ENCODE data around the gene HSPA12B. TPM values are rescaled to one million over a fixed set of nuclear protein-coding genes. Genes with fewer than 3 reads are reported as not detected.
A peak's percentile ranks its signal among the peaks of the same experiment; 100 is the strongest.

HSPA12B gene, protein sequence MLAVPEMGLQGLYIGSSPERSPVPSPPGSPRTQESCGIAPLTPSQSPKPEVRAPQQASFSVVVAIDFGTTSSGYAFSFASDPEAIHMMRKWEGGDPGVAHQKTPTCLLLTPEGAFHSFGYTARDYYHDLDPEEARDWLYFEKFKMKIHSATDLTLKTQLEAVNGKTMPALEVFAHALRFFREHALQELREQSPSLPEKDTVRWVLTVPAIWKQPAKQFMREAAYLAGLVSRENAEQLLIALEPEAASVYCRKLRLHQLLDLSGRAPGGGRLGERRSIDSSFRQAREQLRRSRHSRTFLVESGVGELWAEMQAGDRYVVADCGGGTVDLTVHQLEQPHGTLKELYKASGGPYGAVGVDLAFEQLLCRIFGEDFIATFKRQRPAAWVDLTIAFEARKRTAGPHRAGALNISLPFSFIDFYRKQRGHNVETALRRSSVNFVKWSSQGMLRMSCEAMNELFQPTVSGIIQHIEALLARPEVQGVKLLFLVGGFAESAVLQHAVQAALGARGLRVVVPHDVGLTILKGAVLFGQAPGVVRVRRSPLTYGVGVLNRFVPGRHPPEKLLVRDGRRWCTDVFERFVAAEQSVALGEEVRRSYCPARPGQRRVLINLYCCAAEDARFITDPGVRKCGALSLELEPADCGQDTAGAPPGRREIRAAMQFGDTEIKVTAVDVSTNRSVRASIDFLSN
- 10 to 100 TPM; 14.4 to 19.7 (median 16.4) TPM for polyA plus RNA-seq (ENCODE audit: insufficient read length in 4 of 4)

DNA sequence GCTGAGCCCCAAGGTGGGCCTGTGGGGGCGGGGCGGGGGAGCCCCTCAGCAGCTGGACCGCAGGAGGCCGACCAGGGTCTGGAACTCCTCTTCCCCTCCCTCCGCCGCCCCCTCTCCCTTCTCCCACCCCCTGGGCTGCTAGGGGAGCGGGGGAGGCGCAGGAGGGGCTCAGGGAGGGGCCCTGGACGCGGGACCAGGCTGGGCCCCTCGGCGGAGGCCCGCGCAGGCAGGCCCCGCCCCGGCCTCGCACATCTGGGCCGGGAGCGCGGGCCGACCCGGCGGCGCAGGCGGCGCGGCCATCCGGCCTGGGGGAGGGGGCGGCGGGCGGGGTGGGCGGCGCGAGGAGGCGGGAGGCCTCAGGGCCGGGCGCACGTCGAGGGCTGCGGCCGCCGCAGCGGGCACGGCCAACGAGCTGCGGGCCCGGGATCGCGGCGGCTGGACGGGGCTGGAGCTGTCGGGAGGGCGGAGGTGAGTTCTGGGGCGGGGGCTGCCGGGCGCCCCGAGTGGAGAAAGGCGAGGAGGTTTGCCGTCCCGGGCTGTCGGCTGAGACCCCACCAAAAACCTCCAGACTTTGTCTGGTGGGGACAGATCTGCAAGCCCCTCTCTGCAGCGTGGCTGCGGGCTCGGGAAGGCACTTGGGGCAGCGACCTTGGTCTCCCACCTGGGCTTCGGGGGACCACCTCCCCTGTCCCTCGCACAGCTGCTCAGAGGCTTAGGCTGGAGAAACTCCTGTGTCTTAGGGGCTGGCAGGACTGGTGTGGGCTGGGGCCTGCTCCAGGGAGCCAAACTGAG, at the start of gene HSPA12B:
HSPA12B (plus strand) TSS at position 359 of the 792 bp plus-strand sequence. CDS start 5,990 bp downstream, outside the sequence.
- no peak for DNase-seq (ENCODE audit: low read depth in 4 of 4, low spot score in 2 of 4)

DNA sequence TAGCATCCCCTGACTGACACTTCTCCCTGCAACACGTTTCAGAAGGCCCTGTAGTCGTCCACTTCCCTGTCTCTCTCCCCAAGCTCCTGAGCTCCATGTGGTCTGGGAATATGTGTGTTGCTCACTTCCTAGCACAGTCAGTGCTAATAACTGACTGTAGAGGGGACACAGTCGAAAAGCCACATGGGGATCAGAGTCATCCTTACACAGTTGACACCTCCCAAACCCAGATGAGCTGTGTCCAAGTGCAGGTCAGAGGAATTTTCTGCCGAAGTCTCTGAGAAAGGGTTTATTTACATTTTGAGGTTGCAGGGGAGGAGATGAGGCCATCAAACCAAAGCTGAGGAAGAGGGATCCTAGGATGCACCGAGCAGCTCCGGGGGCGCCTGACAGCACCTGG, 47.1 kb upstream of the HSPA12B start:
- DNase-seq (ENCODE audit: low read depth in 4 of 4, low spot score in 2 of 4), result no peak

DNA sequence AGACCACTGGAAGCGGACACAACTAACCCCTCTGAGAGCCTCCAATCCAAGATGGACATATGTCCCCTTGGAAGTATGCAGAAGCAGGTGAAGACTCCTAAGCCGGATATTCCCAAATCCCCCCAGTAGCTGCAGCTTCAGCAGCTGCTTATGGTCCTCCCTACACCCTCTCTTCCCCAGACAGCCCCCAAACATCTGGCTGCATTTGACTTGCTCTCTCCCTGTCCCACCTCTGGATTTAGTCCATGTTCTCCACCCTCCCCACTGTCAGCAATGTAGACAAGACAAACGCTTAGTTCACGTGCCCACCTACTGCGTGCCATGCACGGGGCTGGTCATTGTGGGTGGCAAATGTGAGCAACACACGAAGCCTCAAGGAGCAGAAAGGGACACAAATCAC, 46.1 kb upstream of the HSPA12B start:
- DNase-seq (ENCODE audit: low read depth in 4 of 4, low spot score in 2 of 4), result no peak

DNA sequence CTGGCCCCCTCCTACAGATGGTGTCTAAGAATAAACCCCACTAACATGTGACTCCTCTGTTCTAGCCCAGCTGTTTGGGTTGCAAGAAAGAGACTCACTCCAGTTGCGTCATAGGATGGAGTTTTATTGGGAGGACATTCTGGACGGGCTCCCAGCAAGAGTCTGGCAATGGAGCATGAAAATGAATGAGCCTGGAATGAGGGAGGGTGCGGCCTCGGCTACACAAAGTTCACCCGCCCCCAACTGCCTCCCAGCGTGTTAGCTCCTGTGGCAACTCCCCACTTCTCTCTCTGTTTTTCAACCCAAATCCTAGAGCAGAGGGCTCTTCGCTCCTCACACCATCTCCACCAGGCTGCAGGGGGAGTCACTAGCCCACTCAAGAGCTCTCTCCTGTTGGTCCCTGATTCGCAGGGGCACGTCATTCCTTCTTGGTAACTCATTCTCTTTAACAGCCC, 45.6 kb upstream of the HSPA12B start:
- DNase-seq (ENCODE audit: low read depth in 4 of 4, low spot score in 2 of 4), result peak in 2 of 4 donors; percentile 77 to 80

DNA sequence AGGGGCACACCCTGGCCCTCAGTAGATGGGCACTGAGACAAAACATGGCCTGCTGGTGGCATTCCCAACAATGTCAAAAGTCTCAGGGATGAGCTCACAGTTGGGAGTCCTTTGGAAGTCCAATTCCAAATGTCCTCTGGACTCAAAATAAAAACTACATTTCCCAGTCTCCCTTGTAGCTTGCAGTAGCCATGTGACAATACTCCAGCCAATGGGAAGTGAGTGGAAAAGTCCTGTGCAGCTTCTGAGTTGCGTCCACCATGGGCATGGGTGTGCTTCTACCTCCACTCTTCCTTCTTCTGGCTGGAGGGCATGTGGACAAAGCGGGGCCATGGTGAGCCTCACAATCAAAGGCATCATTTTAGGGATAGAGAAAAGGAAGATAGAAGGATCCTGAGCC, 44.8 kb upstream of the HSPA12B start:
- no peak for DNase-seq (ENCODE audit: low read depth in 4 of 4, low spot score in 2 of 4)

DNA sequence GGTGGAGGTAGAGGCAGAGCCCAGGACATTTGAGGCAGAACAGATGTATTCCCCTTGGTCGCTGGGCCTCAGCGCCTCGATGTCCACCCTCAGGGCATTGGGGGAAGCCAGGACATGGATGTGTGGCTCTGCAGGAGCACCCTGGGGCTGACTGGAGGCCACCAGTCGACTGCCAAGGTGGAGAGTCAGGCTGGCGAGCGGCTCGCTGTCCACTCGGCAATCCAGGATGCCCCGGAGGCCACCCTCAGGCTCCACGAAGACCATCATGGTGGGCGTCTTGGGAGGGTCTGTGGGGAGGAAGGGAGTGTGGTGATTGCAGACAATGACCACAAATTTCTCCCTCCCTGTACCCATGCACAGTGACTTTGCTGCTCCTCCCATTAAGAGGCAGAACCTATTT, 42.5 kb upstream of the HSPA12B start:
- DNase-seq (ENCODE audit: low read depth in 4 of 4, low spot score in 2 of 4), result no peak

DNA sequence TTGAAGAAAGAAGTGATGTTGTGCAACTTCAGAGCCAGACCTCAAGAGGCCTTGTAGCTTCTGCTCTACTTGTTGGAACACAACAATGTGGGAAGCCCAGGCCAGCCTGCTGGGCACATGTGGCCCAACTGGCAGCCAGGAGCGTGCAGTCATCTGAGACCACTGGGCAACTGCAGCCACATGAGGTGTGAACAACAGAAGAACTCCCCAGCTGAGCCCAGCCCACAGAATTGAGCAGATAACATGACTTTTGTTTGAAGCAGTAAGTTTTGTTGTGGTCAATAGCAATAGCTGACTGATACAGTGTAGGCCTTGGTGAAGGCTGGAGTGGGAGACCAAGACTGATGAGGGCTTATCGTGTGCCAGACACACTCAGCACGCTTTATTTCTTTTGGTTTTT, 42.1 kb upstream of the HSPA12B start:
- no peak for DNase-seq (ENCODE audit: low read depth in 4 of 4, low spot score in 2 of 4)

DNA sequence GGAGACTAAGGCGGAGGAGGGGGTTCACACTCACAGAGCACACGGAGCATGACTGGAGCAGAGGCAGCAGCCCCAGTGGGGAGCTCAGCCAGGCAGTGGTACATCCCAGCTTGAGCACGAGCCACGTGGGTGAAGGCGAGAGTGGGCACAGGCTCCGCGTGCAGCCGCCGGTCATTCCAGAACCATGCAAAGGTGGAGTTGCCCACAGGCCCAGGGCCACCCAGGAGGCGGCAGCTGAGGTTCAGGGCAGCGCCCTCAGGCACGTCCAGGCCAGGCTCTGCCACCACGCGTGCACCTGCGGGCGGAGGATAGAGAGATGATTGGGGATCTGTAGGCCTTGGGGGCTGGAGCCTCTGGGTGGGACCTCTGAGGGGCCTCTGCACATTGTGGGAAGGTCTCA, 41.2 kb upstream of the HSPA12B start:
- no peak for DNase-seq (ENCODE audit: low read depth in 4 of 4, low spot score in 2 of 4)

DNA sequence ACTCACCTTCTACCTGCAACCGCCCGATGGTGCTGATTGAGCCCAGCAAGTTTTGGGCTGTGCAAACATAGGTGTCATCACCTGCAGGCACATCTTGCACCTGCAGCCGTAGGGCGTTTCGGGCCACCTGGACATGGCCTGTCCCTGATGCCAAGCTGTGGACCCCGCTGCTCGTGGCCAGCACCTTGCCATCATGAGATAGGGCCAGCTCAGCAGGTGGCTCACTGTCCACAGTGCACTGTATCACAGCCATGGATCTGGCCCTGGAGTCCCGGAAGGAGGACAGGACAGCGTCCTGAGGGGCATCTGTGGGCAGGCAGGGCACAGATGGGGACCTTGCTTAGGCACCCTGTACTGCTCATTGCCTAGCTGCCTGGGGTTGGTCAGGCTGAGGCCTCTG, 40.6 kb upstream of the HSPA12B start:
- DNase-seq (ENCODE audit: low read depth in 4 of 4, low spot score in 2 of 4), result no peak

DNA sequence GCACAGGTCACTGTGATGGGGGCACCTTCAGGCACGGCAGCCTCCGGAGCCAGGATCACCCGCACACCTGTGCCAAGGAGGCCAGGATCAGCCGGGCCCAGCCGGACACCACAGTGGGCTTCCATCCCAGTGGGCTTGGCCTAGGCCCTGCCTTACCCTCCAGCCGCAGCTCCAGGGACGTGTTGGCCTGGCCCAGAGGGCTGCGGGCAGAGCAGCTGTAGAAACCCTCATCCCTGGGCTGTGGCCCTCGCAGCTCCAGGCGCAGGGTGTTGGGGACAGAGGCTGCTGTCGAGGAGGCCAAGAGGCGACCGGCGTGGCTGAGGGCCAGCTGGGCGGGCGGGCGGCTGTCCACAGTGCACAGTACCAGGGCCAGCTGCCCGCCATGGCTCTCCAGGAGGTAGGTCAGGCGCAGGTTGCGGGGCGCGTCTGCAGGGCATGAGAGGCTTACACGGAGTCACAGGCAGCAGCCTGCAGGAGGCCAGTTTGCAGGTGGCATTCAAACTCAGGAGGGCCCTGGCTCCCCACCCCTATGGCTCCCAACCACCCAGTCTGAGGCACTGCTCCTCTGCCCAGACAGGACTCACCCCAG, 39.7 kb upstream of the HSPA12B start:
- no peak for DNase-seq (ENCODE audit: low read depth in 4 of 4, low spot score in 2 of 4)

DNA sequence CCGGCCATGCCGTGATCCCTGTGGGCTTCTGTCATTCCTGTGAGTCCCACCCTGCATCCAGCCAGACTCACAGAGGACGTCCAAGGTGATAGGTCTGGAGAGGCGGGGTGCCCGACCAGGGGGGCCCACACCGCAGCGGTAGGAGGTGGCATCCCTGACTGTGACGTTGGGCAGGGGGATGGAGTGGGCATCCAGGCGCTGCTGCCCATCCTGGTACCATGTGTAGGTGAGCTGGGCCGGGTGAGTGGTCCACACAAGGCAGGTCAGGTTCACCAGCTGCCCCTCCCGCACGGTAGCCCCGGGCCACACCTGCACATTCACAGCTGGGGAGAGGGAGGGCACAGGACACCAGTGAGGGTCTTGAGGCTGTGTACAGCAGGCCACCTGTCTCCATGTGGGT, 39.1 kb upstream of the HSPA12B start:
- no peak for DNase-seq (ENCODE audit: low read depth in 4 of 4, low spot score in 2 of 4)

DNA sequence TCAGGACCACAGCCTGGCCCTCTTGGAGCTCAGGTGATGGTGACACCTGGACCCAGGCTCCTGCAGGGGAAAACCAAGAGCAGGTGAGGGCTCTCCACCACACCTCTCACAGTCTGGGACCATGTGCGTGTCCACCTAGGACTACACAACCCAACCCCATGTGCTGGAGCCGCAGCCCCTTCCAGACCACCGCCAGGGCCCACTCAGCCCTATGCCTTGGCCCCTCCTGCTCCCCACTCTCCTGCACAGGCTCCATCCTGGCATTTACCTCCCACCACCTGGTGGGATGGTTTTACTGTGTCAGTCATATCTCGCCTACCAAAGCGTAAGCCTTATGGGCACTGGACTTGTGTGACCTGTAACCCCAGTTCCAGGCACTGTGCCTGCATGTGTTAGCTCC, 37.6 kb upstream of the HSPA12B start:
- no peak for DNase-seq (ENCODE audit: low read depth in 4 of 4, low spot score in 2 of 4)

DNA sequence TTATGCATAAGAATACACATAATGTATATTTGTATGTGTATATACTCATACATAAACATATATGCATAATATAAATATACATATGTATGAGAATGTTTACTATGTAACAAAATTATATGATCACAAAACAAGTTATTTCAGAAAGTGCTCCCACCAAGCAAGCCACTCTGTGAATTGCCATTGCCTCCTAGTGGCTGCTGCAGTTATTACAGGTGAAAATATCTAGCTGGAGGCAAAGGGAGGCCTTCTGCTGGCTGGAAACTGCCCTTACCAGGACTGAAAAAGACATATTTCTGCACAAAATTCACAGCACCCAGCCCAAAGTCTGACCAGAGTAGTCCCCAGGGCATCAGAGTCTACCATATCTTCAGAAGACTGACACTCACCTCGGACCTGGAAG, 36.3 kb upstream of the HSPA12B start:
- DNase-seq (ENCODE audit: low read depth in 4 of 4, low spot score in 2 of 4), result no peak

DNA sequence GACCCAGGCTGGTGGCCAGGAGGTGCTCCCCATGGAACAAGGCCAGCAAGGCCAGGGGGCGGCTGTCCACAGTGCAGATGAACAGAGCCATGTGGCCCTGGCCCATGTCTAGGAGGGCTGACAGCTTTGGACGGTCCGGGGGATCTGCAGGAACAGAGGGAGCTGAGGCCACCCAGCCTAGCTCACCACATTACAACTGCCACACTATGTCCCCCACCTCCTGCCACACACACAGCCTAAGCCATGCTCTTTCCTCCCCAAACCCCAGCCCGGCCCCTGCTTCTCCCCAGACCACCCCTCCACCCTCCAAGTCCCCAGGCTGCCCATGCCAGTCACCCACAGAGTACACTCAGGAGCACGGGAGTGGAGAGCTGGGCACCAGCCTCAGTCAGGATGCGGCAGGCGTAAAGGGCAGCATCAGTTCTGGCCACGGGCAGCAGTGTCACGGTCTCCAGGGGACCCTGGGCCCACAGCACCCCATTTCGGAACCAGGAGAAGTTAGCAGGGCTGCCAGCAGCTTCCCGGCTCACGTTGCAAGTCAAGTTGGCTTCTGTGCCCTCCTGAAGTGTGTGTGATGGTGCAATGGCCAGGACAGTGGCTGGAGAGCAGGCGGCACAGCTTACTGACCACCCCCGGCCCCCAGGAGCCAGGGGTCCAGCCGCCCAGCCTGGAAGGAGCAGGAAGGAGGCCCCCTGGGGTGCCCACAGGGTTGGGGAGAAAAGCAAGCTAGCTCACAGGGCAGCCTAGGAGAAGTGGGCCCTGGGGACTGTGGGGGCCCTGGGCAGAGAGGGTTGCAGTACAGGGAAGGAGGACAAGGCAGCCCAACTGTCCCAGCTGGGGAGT, 35.5 kb upstream of the HSPA12B start:
- DNase-seq (ENCODE audit: low read depth in 4 of 4, low spot score in 2 of 4), result no peak

DNA sequence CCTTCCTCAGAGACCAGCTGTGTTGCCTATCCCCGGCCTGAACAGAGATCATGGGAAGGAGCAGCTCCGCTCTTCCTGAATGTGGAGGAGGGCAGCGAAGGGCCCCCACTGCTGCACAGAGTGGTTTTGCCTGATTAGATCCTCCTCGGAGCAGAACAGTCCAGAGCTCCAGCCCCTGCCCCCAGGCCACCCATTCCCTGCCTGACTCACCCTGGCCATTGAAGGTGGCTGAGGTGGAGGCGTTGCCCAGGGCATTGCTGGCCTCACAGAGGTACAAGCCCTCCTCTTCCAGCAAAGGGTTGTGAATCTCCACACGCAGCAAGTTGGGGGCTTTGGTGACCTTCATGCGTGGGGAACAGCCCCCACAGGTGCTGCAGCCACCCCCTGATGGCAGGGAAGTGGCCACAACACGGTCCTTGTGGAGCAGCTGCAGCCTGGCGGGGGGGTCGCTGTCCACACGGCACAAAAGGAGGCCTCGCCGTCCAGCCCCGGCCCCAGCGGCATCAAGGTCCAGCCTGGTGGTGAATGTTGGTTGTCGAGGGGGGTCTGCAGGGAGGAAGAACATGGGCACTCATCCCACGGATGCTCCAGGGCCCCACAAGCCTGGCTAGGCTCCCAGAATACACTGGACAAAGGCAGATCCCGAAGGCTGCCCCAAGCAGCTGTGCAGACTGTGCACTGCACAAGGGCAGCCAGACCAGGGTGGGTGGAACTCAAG, 34.7 kb upstream of the HSPA12B start:
- DNase-seq (ENCODE audit: low read depth in 4 of 4, low spot score in 2 of 4), result no peak

DNA sequence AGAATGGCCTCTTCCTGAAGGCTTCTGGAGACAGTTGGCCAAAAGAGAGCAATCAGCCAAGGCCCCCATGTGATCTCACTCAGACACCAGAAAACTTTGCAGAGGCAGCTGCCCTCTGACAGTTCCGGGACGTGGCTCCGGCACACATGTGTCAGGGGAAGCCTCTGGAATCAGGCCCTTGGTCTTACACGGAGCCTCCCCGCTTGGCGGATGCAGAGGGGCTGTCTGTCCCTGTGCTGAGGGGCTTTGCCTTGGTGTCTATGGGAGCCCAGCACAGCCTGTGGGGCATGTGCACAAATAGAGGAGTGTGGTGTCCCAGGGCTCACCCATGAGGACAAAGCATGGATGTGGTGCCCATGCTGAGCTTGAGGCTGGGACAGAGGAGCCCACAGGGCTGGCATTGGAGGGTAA, 33.9 kb upstream of the HSPA12B start:
- no peak for DNase-seq (ENCODE audit: low read depth in 4 of 4, low spot score in 2 of 4)

DNA sequence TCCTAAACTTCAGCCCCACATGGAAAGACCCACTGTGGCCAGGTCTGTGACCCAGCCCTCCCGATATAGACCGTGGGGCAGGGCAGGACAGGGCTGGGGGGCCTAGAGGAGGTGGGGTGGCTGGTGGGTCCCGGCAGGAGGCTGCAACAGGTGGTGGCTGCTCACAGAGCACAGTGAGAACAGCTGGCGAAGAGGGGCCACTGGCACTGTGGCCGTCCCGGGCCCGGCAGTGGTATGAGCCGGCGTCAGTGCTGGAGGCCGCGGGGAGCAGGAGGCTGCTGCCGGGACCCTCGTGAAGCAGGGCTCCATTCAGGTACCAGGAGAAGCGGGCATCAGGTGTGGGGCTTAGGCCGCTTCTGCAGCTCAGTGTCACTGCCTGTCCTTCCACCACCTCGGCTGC, 33.4 kb upstream of the HSPA12B start:
- DNase-seq (ENCODE audit: low read depth in 4 of 4, low spot score in 2 of 4), result no peak

DNA sequence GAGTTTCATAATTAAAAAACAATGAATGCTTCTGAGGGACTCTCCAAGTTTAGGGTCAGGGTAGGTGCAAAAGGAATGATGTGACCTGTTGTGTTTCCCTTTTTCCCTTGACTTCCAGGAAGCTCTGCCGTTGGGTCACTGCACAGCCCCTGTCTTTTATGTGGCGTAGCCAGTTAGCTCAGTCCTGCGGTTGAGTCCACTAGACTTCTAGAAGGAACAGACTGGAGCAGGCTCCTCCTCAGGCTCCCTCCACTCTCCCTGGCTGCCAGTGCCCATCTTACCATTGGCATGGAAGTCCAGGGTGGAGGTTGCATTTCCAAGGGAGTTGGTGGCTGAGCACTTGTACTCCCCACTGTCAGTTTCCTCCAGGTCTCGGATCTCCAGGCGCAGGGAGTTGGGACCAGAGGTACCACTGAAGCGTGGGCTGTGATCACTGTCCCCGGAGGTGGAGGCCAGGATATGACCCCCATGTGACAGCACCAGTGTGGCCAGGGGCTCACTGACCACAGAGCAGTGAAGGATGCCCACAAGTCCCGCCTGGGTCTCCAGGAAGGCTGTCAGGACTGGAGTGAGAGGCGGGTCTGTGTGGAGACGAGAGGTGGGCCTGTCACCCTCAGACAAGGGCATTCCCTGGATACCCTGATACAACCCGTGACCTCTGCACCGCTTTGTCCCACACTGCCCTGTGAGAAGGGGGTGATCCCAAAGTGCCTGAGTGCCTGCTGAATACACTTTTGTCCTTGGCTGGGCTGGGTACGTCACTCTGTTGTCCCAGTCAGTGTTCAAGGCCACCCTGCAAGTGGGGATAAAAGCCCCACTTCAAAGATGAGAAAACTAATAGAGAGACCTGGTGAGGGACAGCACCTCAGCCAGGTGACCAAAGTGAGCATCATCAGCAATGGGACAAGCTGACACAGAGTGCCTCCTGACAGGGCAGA, 31.2 kb upstream of the HSPA12B start:
- no peak for DNase-seq (ENCODE audit: low read depth in 4 of 4, low spot score in 2 of 4)

All from left renal cortex interstitium (tissue), 4 donors.